Measurements from ENCODE around the gene POU6F1. TPM values are rescaled to one million over a fixed set of nuclear protein-coding genes. Genes with fewer than 3 reads are reported as not detected.

POU6F1 gene
- total and polyA plus RNA-seq, 9 of the 15 experiments (the other 6 are each of a cell fraction or from before 2014, with no cell fraction given): 0.14 to 3.3 (median 1.1) TPM

DNA sequence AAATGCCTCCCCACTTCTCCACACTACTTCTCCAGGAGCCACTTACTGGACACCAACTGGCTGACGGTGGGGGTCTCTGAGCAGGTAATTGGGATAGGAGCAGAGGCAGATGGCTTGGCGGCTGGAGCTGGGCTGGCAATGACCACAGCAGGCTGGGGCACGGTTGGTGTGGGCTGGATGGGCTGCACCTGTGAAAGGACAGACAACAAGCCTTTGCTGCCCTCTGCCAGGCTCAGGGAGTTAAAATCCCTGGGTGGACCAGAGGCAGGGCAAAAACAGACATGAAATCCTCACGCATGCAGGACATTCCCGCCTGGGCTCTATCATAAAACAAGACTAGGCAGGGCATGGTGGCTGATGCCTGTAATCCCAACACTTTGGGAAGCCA lies 25.6 kb downstream of the POU6F1 start:
- no peak overlapping the region for H3K4me3 ChIP-seq
- 34% methylated on average over 5 of the region's 5 CpGs for WGBS (ENCODE audit: insufficient coverage, low coverage, missing lambda C conversion rate)
- in situ Hi-C loops (cut with MboI) (no loop called here), intact Hi-C loops (cut with micrococcal nuclease) (no loop called here)
- H3K27me3 ChIP-seq (ENCODE audit: control insufficient read depth in 2 of 2, insufficient read depth in 2 of 2, low read length in 2 of 2): no peaks in the 10 kb centered on the region
- ChIA-PET POLR2A (no interaction called here), CTCF (ENCODE audit: low intra/inter-chr PET ratio) (no interaction called here)
- FAIRE-seq (no peak), ATAC-seq (no peak), DNase-seq (ENCODE audit: extremely low read depth in 1 of 4, low spot score in 3 of 4) (no peak)
- no peaks in the 10 kb centered on the region for H3K36me3 ChIP-seq (ENCODE audit: control insufficient read depth, insufficient read depth, low read length)
- H3K9me3 ChIP-seq (replicated peaks; ENCODE audit: control insufficient read depth, insufficient read depth, low read depth, low read length): no peaks in the 10 kb centered on the region
- no peak overlapping the region for H2AFZ ChIP-seq (ENCODE audit: low read depth, low read length)
- no peak for TF ChIP-seq ZFP36 (IDR thresholded peaks at IDR 0.05; ENCODE audit: low read depth, low read length, partially characterized antibody)
- no peak for TF ChIP-seq ZFP30 (CRISPR knock-in tag; IDR thresholded peaks at IDR 0.05; ENCODE audit: borderline replicate concordance)
- no peak for TF ChIP-seq ATF7 (IDR thresholded peaks at IDR 0.05)
- peaks cover 0 to 3% of the 10 kb centered on the region in 2 experiments; a peak in 1 of 5 replicates for H3K4me1 ChIP-seq (replicated peaks in 1 of 2; ENCODE audit: control insufficient read depth in 2 of 2, insufficient read depth in 2 of 2, low read length in 2 of 2)
- no peaks in the 10 kb centered on the region for H3K9me1 ChIP-seq (ENCODE audit: control insufficient read depth, insufficient read depth, low read length)
- no peaks in the 10 kb centered on the region for H4K20me1 ChIP-seq (replicated peaks; ENCODE audit: control insufficient read depth, insufficient read depth, low read length)
- no peak overlapping the region for H3K4me2 ChIP-seq (ENCODE audit: insufficient read depth, low read length)
- no peak overlapping the region for H3K9ac ChIP-seq (ENCODE audit: insufficient read depth in 1 of 2, low read depth in 2 of 2, low read length in 2 of 2)
- no peak overlapping the region for H3K27ac ChIP-seq (ENCODE audit: extremely low read depth, low read depth, low read length)
- BruUV-seq (replicated peaks): no TSS peak
- no peaks in the 10 kb centered on the region for H3K79me2 ChIP-seq (ENCODE audit: control insufficient read depth, insufficient read depth, low read length)

DNA sequence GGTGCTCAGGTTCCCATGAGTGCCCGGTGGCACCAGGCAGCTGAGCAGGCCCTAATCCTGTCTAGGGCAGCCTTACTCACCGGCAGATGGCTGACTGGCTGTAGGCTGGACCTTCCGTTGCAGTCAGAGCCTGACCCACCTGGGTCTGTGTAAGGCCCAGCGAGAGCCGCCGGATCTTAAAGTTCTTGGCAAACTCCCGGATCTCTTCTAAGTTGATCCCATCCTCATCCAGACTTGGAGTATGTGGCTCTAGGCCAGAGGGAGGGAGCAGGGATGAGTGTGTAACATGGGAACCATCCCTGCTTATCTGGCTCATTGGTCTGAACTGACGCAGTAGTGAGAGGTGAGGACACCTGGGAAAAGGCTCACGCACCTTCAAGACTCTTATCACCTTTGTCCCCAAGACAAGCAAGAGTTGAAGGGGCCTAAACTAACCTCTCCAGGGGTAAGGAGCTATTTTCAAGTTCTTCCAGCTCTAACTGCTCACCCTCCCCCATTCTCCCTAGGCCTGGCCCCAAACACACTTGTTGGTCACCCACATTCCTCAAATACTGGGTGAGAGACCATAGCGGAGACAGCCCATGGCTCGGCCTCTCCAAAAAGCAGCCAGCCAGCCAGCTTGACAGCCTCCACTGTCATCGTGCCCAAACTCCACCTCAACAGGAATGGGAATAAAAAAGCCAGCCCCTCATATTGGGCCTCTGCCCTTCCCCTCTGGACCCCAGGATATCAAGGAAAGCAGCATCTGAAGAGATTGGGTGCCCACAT lies 26.2 kb downstream of the POU6F1 start:
- in situ Hi-C loops (cut with MboI) (no loop called here), intact Hi-C loops (cut with micrococcal nuclease) (no loop called here)
- FAIRE-seq: no peak
- Histone ChIP-seq H3K9me3 (replicated peaks; ENCODE audit: control insufficient read depth, insufficient read depth, low read depth, low read length) (no peaks in the 10 kb centered on the region), H3K4me2 (ENCODE audit: insufficient read depth, low read length) (no peak overlapping the region), H3K4me1 (replicated peaks in 1 of 2; ENCODE audit: control insufficient read depth in 2 of 2, insufficient read depth in 2 of 2, low read length in 2 of 2) (peaks cover under 1 to 3% of the 10 kb centered on the region in 2 experiments; a peak in 3 of 5 replicates), H3K27ac (ENCODE audit: extremely low read depth, low read depth, low read length) (no peak overlapping the region), H3K9me1 (ENCODE audit: control insufficient read depth, insufficient read depth, low read length) (no peaks in the 10 kb centered on the region), H3K79me2 (ENCODE audit: control insufficient read depth, insufficient read depth, low read length) (no peaks in the 10 kb centered on the region), H3K27me3 (ENCODE audit: control insufficient read depth in 2 of 2, insufficient read depth in 2 of 2, low read length in 2 of 2) (no peaks in the 10 kb centered on the region), H2AFZ (ENCODE audit: low read depth, low read length) (no peak overlapping the region), H3K4me3 (no peak overlapping the region), H3K36me3 (ENCODE audit: control insufficient read depth, insufficient read depth, low read length) (no peaks in the 10 kb centered on the region), H3K9ac (ENCODE audit: insufficient read depth in 1 of 2, low read depth in 2 of 2, low read length in 2 of 2) (no peak overlapping the region; a peak in 1 of 4 replicates), H4K20me1 (replicated peaks; ENCODE audit: control insufficient read depth, insufficient read depth, low read length) (no peaks in the 10 kb centered on the region)
- no peak for DNase-seq (ENCODE audit: extremely low read depth in 1 of 4, low spot score in 3 of 4)
- WGBS (ENCODE audit: insufficient coverage, low coverage, missing lambda C conversion rate): 66% methylated on average over 11 of the region's 12 CpGs
- ATAC-seq: no peak
- no TSS peak for BruUV-seq (replicated peaks)
- CTCF ChIA-PET (ENCODE audit: low intra/inter-chr PET ratio): no interaction called here
- POLR2A ChIA-PET: no interaction called here
- TF ChIP-seq KLF16 (IDR thresholded peaks at IDR 0.05) (no peak), SMAD2 (IDR thresholded peaks at IDR 0.05; ENCODE audit: low read depth, low read length) (no peak), POLR2G (IDR thresholded peaks at IDR 0.05; ENCODE audit: low read depth, low read length) (no peak), PKNOX1 (IDR thresholded peaks at IDR 0.05) (no peak), ZNF695 (CRISPR knock-in tag; IDR thresholded peaks at IDR 0.05) (no peak), E2F3 (CRISPR knock-in tag; IDR thresholded peaks at IDR 0.05) (no peak), NEUROD1 (IDR thresholded peaks at IDR 0.05; ENCODE audit: borderline replicate concordance, low read depth, low read length, partially characterized antibody) (no peak), ZNF316 (IDR thresholded peaks at IDR 0.05) (no peak), EWSR1 (IDR thresholded peaks at IDR 0.05; ENCODE audit: borderline replicate concordance, low read depth, partially characterized antibody) (no peak), HMG20A (CRISPR knock-in tag; conservative IDR thresholded peaks at IDR 0.05) (no peak), FOXA1 (IDR thresholded peaks at IDR 0.05; ENCODE audit: borderline replicate concordance) (no peak), FOXM1 (IDR thresholded peaks at IDR 0.05; ENCODE audit: low read depth) (no peak), FOXM1 (CRISPR knock-in tag; IDR thresholded peaks at IDR 0.05; ENCODE audit: low read depth) (no peak), ETV5 (CRISPR knock-in tag; IDR thresholded peaks at IDR 0.05; ENCODE audit: low read depth) (no peak)

Data from K562 (cell line).